Neural progenitor cell (in vitro differentiated cells): ENCODE results near the gene SH3BP5. TPM values are rescaled to one million over a fixed set of nuclear protein-coding genes. Genes with fewer than 3 reads are reported as not detected.

Source experiments
- DNase-seq: peaks from one replicate; pipeline ENCODE4 v3.0.0-alpha.2; 2016; ENCODE audit warnings: low spot score
- H2AFZ ChIP-seq: fragments of 200-600 bp; sonication (generic); replicated peaks from 2 replicates; pipeline ENCODE4 v1.6.1; 2016; ENCODE audit warnings: antibody characterized with exemption
- H3F3A ChIP-seq: fragments of 200-600 bp; sonication (generic); 2 replicates; pipeline ENCODE4 v1.6.1; 2016; ENCODE audit warnings: antibody characterized with exemption, low read depth
- H3K27ac ChIP-seq: fragments of 200-600 bp; sonication (generic); 2 replicates; pipeline ENCODE4 v1.5.1; 2016; ENCODE audit warnings: mild to moderate bottlenecking
- H3K27me3 ChIP-seq: fragments of 200-600 bp; sonication (generic); 2 replicates; pipeline ENCODE4 v1.6.1; 2016; ENCODE audit warnings: mild to moderate bottlenecking, moderate library complexity
- H3K36me3 ChIP-seq: fragments of 200-600 bp; sonication (generic); 2 replicates; pipeline ENCODE4 v1.5.1; 2016
- H3K4me1 ChIP-seq: fragments of 200-600 bp; sonication (generic); 2 replicates; pipeline ENCODE4 v1.6.1; 2016; ENCODE audit warnings: mixed run types
- H3K4me2 ChIP-seq: fragments of 200-600 bp; sonication (generic); 2 replicates; pipeline ENCODE4 v1.6.1; 2016
- H3K4me3 ChIP-seq: fragments of 200-600 bp; sonication (generic); 2 replicates; pipeline ENCODE4 v1.5.1; 2016
- H3K79me2 ChIP-seq: fragments of 200-600 bp; sonication (generic); 2 replicates; pipeline ENCODE4 v1.6.1; 2016; ENCODE audit warnings: low read depth
- H3K9ac ChIP-seq: fragments of 200-600 bp; sonication (generic); 2 replicates; pipeline ENCODE4 v1.6.1; 2016
- H3K9me3 ChIP-seq: fragments of 200-600 bp; sonication (generic); 2 replicates; pipeline ENCODE4 v1.5.1; 2016; ENCODE audit warnings: low read depth
- H4K20me1 ChIP-seq: fragments of 200-600 bp; sonication (generic); 2 replicates; pipeline ENCODE4 v1.6.1; 2016; ENCODE audit warnings: low read depth
- H3K27ac Mint-ChIP-seq: 3 replicates; pipeline ENCODE4 v1.8.0; 2021; ENCODE audit warnings: mixed read lengths
- H3K27me3 Mint-ChIP-seq: 2 replicates; pipeline ENCODE4 v1.8.0; 2022; ENCODE audit warnings: low read depth, mild to moderate bottlenecking, inconsistent platforms, moderate library complexity, mixed read lengths; ENCODE audit not compliant: insufficient read depth
- H3K36me3 Mint-ChIP-seq: 3 replicates; pipeline ENCODE4 v1.8.0; 2021; ENCODE audit warnings: mixed read lengths
- H3K4me1 Mint-ChIP-seq: 3 replicates; pipeline ENCODE4 v1.8.0; 2021; ENCODE audit warnings: mixed read lengths
- H3K4me3 Mint-ChIP-seq: 3 replicates; pipeline ENCODE4 v1.8.0; 2021; ENCODE audit warnings: mild to moderate bottlenecking, moderate library complexity, mixed read lengths
- H3K9me3 Mint-ChIP-seq: 3 replicates; pipeline ENCODE4 v1.8.0; 2020; ENCODE audit warnings: mixed read lengths
- CTCF ChIP-seq: fragments of 200-600 bp; sonication (generic); IDR thresholded peaks from 2 replicates; pipeline ENCODE4 v1.5.1; 2017; ENCODE audit warnings: antibody characterized with exemption, mild to moderate bottlenecking
- EZH2 ChIP-seq: fragments of 200-600 bp; sonication (generic); IDR thresholded peaks from 2 replicates; pipeline ENCODE4 v1.6.1; 2017; ENCODE audit warnings: antibody characterized with exemption, mild to moderate bottlenecking, moderate library complexity
- EZH2phosphoT487 ChIP-seq: fragments of 200-600 bp; sonication (generic); IDR thresholded peaks from 2 replicates; pipeline ENCODE4 v1.6.1; 2017; ENCODE audit warnings: antibody characterized with exemption
- total RNA-seq: library from RNA; depleted of rRNA; stranded (reverse); fragments of >200 nt; gene quantifications from 2 replicates; pipeline ENCODE4 v1.2.3, GENCODE V29; 2015; ENCODE audit warnings: low replicate concordance

Gene SH3BP5
- total RNA-seq, 1 donor from 2014 or later, result 11.2 TPM

- Histone ChIP-seq H3K4me2 (no peak overlapping the region), H3K9ac (no peak overlapping the region), H3K4me1 (peaks cover 43% of the 10 kb centered on the region), H3K27me3 (no peaks in the 10 kb centered on the region), H3F3A (peaks cover 28% of the 10 kb centered on the region), H3K36me3 (no peaks in the 10 kb centered on the region), H4K20me1 (no peaks in the 10 kb centered on the region), H3K9me3 (no peaks in the 10 kb centered on the region), H2AFZ (no peak overlapping the region), H3K27ac (no peak overlapping the region), H3K79me2 (no peaks in the 10 kb centered on the region), H3K4me3 (no peak overlapping the region)
- Mint-ChIP-seq H3K9me3 (no peaks in the 10 kb centered on the region), H3K27me3 (peaks cover 2% of the 10 kb centered on the region), H3K36me3 (peaks cover 4% of the 10 kb centered on the region), H3K4me1 (peaks cover 40% of the 10 kb centered on the region), H3K4me3 (no peak overlapping the region), H3K27ac (peak overlapping the region; percentile 60)
- no peak for TF ChIP-seq EZH2
- no peak for TF ChIP-seq CTCF
- no peak for TF ChIP-seq EZH2phosphoT487
- no peak for DNase-seq
Measured at GRCh38 chr3:15306979-15307359, 25.4 kb downstream of the SH3BP5 start.

GRCh38 chr3:15305359-15305844 lies 27.0 kb downstream of the SH3BP5 start:
- H3K4me1 ChIP-seq, result peaks cover 34% of the 10 kb centered on the region
- H3K79me2 ChIP-seq, result no peaks in the 10 kb centered on the region
- no peaks in the 10 kb centered on the region for H3K27me3 ChIP-seq
- no peak for DNase-seq
- no peaks in the 10 kb centered on the region for H3K9me3 ChIP-seq
- H3K9ac ChIP-seq, result no peak overlapping the region
- no peak overlapping the region for H3K27ac ChIP-seq
- no peaks in the 10 kb centered on the region for H3K9me3 Mint-ChIP-seq
- peaks cover 10% of the 10 kb centered on the region for H3K36me3 Mint-ChIP-seq
- H3K4me3 Mint-ChIP-seq, result no peak overlapping the region
- no peak overlapping the region for H2AFZ ChIP-seq
- TF ChIP-seq CTCF (peak; percentile 35), EZH2phosphoT487 (no peak), EZH2 (no peak)
- H3K27ac Mint-ChIP-seq, result peak overlapping the region; percentile 59
- peaks cover 26% of the 10 kb centered on the region for H3F3A ChIP-seq
- no peak overlapping the region for H3K4me2 ChIP-seq
- peaks cover 34% of the 10 kb centered on the region for H3K4me1 Mint-ChIP-seq
- no peak overlapping the region for H3K4me3 ChIP-seq
- no peaks in the 10 kb centered on the region for H4K20me1 ChIP-seq
- no peaks in the 10 kb centered on the region for H3K36me3 ChIP-seq
- peaks cover 2% of the 10 kb centered on the region for H3K27me3 Mint-ChIP-seq

GRCh38 chr3:15303728-15304127 lies 28.7 kb downstream of the SH3BP5 start:
- H3K4me1 ChIP-seq, result peaks cover 17% of the 10 kb centered on the region
- H3K4me2 ChIP-seq, result no peak overlapping the region
- no peak overlapping the region for H3K4me3 Mint-ChIP-seq
- no peak overlapping the region for H3K27ac Mint-ChIP-seq
- H3K4me1 Mint-ChIP-seq, result peaks cover 19% of the 10 kb centered on the region
- no peak overlapping the region for H3K9ac ChIP-seq
- no peaks in the 10 kb centered on the region for H3K9me3 ChIP-seq
- H3K27me3 ChIP-seq, result no peaks in the 10 kb centered on the region
- H3K36me3 Mint-ChIP-seq, result peaks cover 10% of the 10 kb centered on the region
- DNase-seq, result no peak
- H2AFZ ChIP-seq, result no peak overlapping the region
- no peaks in the 10 kb centered on the region for H3K9me3 Mint-ChIP-seq
- no peaks in the 10 kb centered on the region for H3K36me3 ChIP-seq
- peaks cover 2% of the 10 kb centered on the region for H3K27me3 Mint-ChIP-seq
- TF ChIP-seq CTCF (no peak), EZH2 (no peak), EZH2phosphoT487 (no peak)
- H3K79me2 ChIP-seq, result no peaks in the 10 kb centered on the region
- H3K27ac ChIP-seq, result no peak overlapping the region
- H3F3A ChIP-seq, result peaks cover 12% of the 10 kb centered on the region
- no peaks in the 10 kb centered on the region for H4K20me1 ChIP-seq
- no peak overlapping the region for H3K4me3 ChIP-seq
